Choroid plexus epithelial cell (primary cell): Measurements from ENCODE around the gene GRIN3A.
A peak's percentile ranks its signal among the peaks of the same experiment; 100 is the strongest.

Source experiments
- DNase-seq: peaks from one replicate; pipeline ENCODE4 v3.0.0-alpha.2; 2010; ENCODE audit warnings: low read depth
- H3K4me3 ChIP-seq: 2 replicates; pipeline ENCODE4 v1.5.1; 2011; ENCODE audit warnings: low read depth, mild to moderate bottlenecking, control low read depth, low read length, moderate library complexity
- CTCF ChIP-seq: conservative IDR thresholded peaks from 2 replicates; pipeline ENCODE4 v1.5.1; 2011; ENCODE audit warnings: low read depth, mild to moderate bottlenecking, control low read depth, inconsistent platforms, low read length, moderate library complexity

The GRIN3A gene

GRCh38 chr9:101569741-101570501 is 168.5 kb downstream of the GRIN3A start:
- TF ChIP-seq CTCF = no peak
- no peak overlapping the region for H3K4me3 ChIP-seq
- no peak for DNase-seq

- TF ChIP-seq CTCF = no peak
- no peak for DNase-seq
Observed at GRCh38 chr9:101567725-101568350, 170.6 kb downstream of the GRIN3A start.

DNA sequence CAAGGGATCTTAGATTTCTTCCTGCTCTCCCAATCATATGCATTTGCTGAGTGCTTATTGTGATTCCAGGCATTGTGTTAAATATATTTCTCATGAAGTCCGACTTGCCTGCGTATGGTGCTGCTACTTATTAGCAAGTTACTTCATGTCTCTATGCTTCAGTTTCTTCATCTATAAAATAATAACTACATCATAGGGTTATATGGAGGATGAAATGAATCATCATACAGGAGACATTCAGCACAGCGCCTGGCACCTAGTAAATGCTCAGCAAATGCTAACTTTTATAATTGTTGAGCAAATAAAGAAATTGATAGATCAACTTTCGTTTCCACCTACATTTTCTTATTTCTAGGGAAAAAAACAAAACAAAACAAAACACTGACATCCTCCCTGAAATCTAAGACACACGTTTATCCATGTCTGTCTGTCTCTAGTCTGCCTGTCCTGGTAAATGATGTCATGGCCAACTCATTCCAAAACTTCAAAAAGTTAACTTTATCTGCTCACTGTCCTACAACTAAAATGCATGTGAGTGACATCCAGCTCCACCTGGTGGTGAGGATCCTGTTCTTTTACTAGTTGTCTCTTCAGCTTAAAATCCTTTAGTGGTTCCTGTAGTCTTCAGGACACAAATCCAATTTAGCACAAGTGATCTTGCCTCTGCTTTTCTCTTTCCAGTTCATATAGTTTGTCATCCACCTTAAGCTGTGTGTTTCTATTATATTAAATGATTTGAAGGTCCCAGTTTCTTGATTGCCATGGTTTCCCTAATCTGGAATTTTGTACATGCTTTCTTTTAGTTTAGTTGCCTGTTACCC is 171.3 kb downstream of the GRIN3A start:
- H3K4me3 ChIP-seq = no peak overlapping the region
- DNase-seq = peak; percentile 81
- peak; percentile 74 for TF ChIP-seq CTCF

More at GRCh38 chr9:101567725-101568350, 170.6 kb downstream of the GRIN3A start:
- no peak overlapping the region for H3K4me3 ChIP-seq

DNA sequence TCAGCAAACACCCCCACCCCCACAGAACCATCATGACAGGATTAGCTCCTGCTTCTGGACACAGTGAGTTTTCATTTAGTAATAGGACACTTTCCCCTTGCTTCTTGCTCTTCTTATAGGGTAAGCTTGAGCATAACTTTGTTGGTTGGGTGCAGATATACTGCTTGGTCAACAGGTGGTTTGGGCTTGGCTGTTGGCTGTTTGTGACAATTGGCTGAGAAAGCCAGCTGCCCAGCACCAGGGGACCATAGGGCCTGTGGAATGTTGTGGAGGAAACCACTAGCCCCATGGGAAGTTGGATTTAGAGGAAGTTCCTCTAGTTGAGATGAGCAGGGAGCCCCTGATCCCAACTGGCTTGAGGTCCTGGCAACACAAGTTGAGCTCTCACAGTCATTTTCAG is 174.2 kb downstream of the GRIN3A start:
- H3K4me3 ChIP-seq = no peak overlapping the region
- DNase-seq = no peak
- no peak for TF ChIP-seq CTCF

DNA sequence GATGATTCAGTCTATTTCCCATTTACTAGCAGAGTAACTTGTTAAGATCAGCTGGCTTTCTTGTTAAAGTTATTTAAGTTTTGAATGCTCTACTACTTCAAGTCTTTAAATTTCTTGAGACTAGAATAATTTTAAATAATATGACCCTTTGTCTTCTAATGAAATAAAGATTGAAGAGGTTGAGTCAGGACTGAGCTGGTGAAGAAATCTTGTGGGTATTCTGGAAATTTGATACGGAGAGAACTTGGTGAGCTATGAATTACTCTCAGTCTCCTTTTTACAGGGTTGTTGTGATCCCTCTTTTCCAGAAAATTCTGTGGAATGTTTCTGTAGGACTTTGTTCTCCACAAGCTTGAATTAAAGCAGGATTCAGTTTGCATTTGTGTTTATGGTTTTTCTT is 175.5 kb downstream of the GRIN3A start:
- no peak overlapping the region for H3K4me3 ChIP-seq
- DNase-seq = peak; percentile 8
- no peak for TF ChIP-seq CTCF

DNA sequence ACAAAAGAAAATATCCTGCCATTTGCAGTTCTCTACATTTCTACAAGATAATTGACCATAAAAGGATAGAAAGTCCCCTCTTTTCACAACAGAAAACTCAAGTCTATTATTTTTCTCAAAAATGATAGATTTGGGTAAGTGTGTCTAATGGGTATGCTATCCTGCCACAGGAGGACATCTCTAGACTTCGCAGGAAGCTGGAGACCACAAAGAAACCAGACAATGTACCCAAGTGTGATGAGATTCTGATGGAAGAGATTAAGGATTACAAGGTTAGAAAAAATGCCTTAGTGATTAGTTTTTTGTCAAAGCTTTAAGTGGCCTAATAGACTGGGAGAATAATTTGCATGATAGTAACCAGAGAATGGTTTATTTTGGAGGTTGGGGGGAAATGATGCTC is 176.7 kb downstream of the GRIN3A start:
- no peak for TF ChIP-seq CTCF
- DNase-seq = no peak
- no peak overlapping the region for H3K4me3 ChIP-seq
